ENCODE results near the gene GDF15. TPM values are rescaled to one million over a fixed set of nuclear protein-coding genes. Genes with fewer than 3 reads are reported as not detected.

Gene GDF15
- total and polyA plus RNA-seq, 2 donors (not counting 3 experiments of a cell fraction or from before 2014, with no cell fraction given): 165 to 206 TPM

DNA sequence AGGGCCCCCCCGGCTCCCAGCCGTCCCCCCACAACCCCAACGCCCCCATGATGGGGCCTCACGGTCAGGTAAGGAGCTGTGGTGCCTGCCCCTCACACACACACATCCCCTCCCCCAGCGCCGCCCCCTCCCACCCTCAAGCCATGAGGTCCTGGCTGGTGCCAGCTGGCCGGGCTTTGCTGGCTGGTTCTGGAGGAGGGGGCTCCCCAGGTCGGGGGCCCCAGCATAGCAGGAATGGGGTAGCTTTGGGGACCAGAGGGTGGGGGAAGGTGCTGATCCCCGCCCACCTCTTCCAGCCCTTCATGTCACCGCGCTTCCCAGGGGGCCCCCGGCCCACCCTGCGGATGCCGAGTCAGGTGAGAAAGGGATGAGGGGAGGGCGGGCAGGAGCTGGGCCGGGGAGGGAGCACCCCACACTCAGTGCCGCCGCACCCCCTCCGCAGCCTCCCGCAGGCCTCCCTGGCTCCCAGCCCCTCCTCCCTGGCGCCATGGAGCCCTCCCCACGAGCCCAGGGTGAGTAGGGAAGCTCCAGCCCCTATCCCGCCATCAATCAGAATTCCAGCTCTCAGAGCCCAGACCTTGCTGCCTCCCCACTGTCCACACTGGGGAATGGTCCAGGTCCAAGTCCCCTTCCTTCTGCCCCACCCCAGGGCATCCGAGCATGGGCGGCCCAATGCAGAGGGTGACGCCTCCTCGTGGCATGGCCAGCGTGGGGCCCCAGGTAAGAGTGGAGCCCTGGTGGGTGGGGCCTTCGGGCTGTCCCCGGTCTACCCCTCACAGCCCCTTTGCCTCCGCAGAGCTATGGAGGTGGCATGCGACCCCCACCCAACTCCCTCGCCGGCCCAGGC is 45.6 kb downstream of the GDF15 start:
- no peaks in the 10 kb centered on the region for H3K9me3 ChIP-seq (replicated peaks; ENCODE audit: control insufficient read depth, insufficient read depth, low read length)
- H3K27me3 ChIP-seq (ENCODE audit: control insufficient read depth in 2 of 2, insufficient read depth in 2 of 2, low read length in 2 of 2): no peaks in the 10 kb centered on the region
- H3K9me1 ChIP-seq (replicated peaks; ENCODE audit: control insufficient read depth, extremely low read depth, insufficient read depth, low read length): no peaks in the 10 kb centered on the region
- H3K79me2 ChIP-seq (ENCODE audit: control insufficient read depth, insufficient read depth, low read length): peaks cover 8% of the 10 kb centered on the region
- no TSS peak for BruUV-seq (replicated peaks)
- POLR2A ChIA-PET: no interaction called here
- H3K36me3 ChIP-seq (ENCODE audit: control insufficient read depth in 2 of 2, extremely low read depth in 1 of 2, insufficient read depth in 2 of 2, low read length in 2 of 2): peaks cover 0 to 5% of the 10 kb centered on the region in 2 experiments
- FAIRE-seq (no peak), DNase-seq (ENCODE audit: low read depth, low spot score) (no peak)
- no peak overlapping the region for H3K4me2 ChIP-seq (ENCODE audit: insufficient read depth, low read length)
- no peak overlapping the region for H3K9ac ChIP-seq (replicated peaks; ENCODE audit: extremely low read depth, insufficient read depth, low read length)
- peaks cover 15% of the 10 kb centered on the region for H3K4me1 ChIP-seq (ENCODE audit: control insufficient read depth, extremely low read depth, insufficient read depth, low read length)
- CTCF ChIA-PET: interaction anchor here (0.6 to 1.3 kb wide), 2 partner anchors 12 to 95 kb away, joined by 3 to 7 read pairs; partner anchors contain the start of gene SSBP4
- no peak for TF ChIP-seq POLR2AphosphoS5 (IDR thresholded peaks at IDR 0.05; ENCODE audit: insufficient read depth, low read depth, low read length)
- TF ChIP-seq EZH2 (IDR thresholded peaks at IDR 0.05; ENCODE audit: borderline replicate concordance, low read depth, low read length, severe bottlenecking): no peak
- TF ChIP-seq, protein P1, sequence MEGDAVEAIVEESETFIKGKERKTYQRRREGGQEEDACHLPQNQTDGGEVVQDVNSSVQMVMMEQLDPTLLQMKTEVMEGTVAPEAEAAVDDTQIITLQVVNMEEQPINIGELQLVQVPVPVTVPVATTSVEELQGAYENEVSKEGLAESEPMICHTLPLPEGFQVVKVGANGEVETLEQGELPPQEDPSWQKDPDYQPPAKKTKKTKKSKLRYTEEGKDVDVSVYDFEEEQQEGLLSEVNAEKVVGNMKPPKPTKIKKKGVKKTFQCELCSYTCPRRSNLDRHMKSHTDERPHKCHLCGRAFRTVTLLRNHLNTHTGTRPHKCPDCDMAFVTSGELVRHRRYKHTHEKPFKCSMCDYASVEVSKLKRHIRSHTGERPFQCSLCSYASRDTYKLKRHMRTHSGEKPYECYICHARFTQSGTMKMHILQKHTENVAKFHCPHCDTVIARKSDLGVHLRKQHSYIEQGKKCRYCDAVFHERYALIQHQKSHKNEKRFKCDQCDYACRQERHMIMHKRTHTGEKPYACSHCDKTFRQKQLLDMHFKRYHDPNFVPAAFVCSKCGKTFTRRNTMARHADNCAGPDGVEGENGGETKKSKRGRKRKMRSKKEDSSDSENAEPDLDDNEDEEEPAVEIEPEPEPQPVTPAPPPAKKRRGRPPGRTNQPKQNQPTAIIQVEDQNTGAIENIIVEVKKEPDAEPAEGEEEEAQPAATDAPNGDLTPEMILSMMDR (IDR thresholded peaks at IDR 0.05; ENCODE audit: extremely low read depth in 1 of 2, insufficient read depth in 1 of 2, low read depth in 1 of 2, low read length in 2 of 2): no peak
- TF ChIP-seq POLR2A (IDR thresholded peaks at IDR 0.05; ENCODE audit: low read depth, low read length): no peak
- no peak for TF ChIP-seq JUN (IDR thresholded peaks at IDR 0.05; ENCODE audit: borderline replicate concordance, insufficient read depth, insufficient read length, low read depth)
- TF ChIP-seq GATA2 (IDR thresholded peaks at IDR 0.05; ENCODE audit: insufficient read depth, insufficient read length, low read depth, low read length): no peak
- TF ChIP-seq MYC (IDR thresholded peaks at IDR 0.05; ENCODE audit: low read depth, low read length): no peak
- no peak for TF ChIP-seq FOS (IDR thresholded peaks at IDR 0.05; ENCODE audit: borderline replicate concordance, insufficient read depth, low read length)
- dilution Hi-C loops (cut with MboI; ENCODE audit: extremely low pct_ligation_motif_present, low sequenced_read_pairs): no loop called here
- H2AFZ ChIP-seq (ENCODE audit: low read depth, low read length): no peak overlapping the region
- no peak overlapping the region for H3K27ac ChIP-seq (ENCODE audit: insufficient read depth, low read depth, low read length)
- no peak overlapping the region for H3K4me3 ChIP-seq (replicated peaks in 1 of 3; ENCODE audit: insufficient read depth in 1 of 3, low read depth in 1 of 3, low read length in 3 of 3)
- no peaks in the 10 kb centered on the region for H4K20me1 ChIP-seq (replicated peaks; ENCODE audit: control insufficient read depth, extremely low read depth, insufficient read depth, low read length)
- intact Hi-C loops (cut with micrococcal nuclease): no loop called here

All from endothelial cell of umbilical vein (primary cell).